WERI-Rb-1 (cell line): ENCODE results near the gene FAM78B.

Experiments used
- DNase-seq: peaks from one replicate; pipeline ENCODE4 v3.0.0-alpha.2; 2020
- H3K27ac ChIP-seq: fragments of 250-450 bp; sonication (Bioruptor Pico); 2 replicates; pipeline ENCODE4 v1.5.1; 2020; ENCODE audit warnings: mild to moderate bottlenecking, moderate library complexity
- H3K27me3 ChIP-seq: fragments of 250-450 bp; sonication (Bioruptor Pico); 2 replicates; pipeline ENCODE4 v1.5.1; 2021; ENCODE audit warnings: mild to moderate bottlenecking, low read depth, moderate library complexity; ENCODE audit not compliant: insufficient read depth, severe bottlenecking
- H3K36me3 ChIP-seq: fragments of 250-450 bp; sonication (Bioruptor Pico); 2 replicates; pipeline ENCODE4 v1.5.1; 2020; ENCODE audit warnings: mild to moderate bottlenecking, moderate library complexity
- H3K4me3 ChIP-seq: 2 replicates; pipeline ENCODE4 v1.5.1; 2011; ENCODE audit warnings: low read depth, mild to moderate bottlenecking, control low read depth, low read length
- H3K9me3 ChIP-seq: fragments of 250-450 bp; sonication (Bioruptor Pico); 2 replicates; pipeline ENCODE4 v1.5.1; 2021; ENCODE audit warnings: mild to moderate bottlenecking, moderate library complexity; ENCODE audit not compliant: severe bottlenecking
- CTCF ChIP-seq: IDR thresholded peaks from 2 replicates; pipeline ENCODE4 v1.5.1; 2011; ENCODE audit warnings: low read depth, mild to moderate bottlenecking, control low read depth, inconsistent platforms, low read length

Gene FAM78B

DNA sequence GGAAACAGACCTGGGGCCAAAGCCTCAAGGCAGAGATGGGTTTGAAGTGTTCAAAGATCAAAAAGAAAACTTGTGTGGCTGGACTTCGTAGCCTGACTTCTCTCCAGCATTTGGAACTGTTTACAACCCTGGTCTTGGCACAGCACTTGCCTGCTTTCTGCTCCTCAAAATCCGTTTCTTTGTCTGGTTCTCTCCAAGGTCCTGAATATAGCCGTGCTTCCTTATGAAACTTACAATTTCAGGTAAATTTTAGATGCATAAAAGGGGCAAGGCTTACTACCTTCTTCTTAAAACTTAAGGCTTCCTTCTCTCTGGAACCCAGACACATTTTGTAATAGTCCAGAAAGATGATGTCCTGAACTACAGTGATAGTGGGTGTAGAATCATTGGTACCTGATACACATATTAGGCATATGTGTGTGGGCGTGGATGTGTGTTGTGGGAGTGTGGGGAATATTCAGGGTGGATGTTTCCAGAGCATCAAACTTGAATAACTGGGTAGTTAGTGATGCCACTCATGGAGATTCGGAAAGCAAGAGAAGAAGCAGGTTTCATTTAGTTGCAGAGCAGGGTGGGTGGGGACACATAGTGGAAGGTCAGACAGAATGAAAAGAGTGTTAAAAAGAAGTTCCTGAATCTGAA, 26.4 kb upstream of the FAM78B start:
- DNase-seq = no peak
- Histone ChIP-seq H3K27me3 (no peaks in the 10 kb centered on the region), H3K9me3 (no peaks in the 10 kb centered on the region), H3K27ac (no peak overlapping the region), H3K4me3 (no peak overlapping the region), H3K36me3 (no peaks in the 10 kb centered on the region)
- no peak for TF ChIP-seq CTCF

DNA sequence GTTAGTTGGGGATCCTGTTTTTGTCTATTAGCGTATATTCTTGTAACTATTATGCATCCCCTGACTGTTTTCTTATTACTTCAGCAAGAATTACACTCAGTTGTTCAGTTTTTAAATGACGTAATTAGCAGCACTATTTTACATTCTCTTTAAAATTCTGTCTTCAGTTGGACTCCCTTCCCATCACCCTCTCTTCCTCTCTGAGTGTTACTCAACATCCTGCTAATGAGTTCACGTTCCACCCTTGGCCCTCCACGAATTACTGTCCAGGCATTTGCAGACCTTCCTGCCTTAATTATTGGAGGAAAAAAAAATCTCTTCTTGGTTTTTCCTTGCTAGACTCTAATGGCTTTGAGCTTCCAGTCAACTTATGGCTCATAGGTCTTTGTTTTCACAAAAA, 23.6 kb upstream of the FAM78B start:
- Histone ChIP-seq H3K27me3 (no peaks in the 10 kb centered on the region), H3K36me3 (no peaks in the 10 kb centered on the region), H3K4me3 (no peak overlapping the region), H3K9me3 (no peaks in the 10 kb centered on the region), H3K27ac (no peak overlapping the region)
- TF ChIP-seq CTCF = no peak
- DNase-seq = no peak

GRCh38 chr1:166189126-166189525, 22.3 kb upstream of the FAM78B start:
- no peak for DNase-seq
- no peak for TF ChIP-seq CTCF

DNA sequence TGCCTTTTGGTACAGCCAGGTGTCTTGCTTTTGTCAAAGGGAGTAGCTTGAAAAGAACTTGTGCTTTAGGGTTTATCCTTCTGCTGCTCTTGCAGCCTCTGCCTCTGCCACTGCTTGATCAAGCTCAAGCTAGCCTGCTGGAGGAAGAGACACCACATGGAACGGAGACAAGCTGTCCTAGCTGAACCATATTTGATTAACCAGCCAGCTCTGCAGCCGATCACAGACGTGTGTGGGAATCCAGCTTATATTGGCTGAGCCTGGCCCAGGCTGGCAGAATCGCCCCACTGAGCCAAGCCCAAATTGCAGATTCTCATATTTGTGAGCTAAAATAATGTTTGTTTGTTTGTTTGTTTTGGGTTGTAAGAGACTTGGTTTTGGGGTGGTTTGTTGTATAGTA, 18.7 kb upstream of the FAM78B start:
- H3K4me3 ChIP-seq = no peak overlapping the region
- H3K27ac ChIP-seq = no peak overlapping the region
- no peaks in the 10 kb centered on the region for H3K9me3 ChIP-seq
- H3K27me3 ChIP-seq = no peaks in the 10 kb centered on the region
- no peak for TF ChIP-seq CTCF
- DNase-seq = no peak
- H3K36me3 ChIP-seq = no peaks in the 10 kb centered on the region

More at GRCh38 chr1:166189126-166189525, 22.3 kb upstream of the FAM78B start:
- H3K36me3 ChIP-seq = no peaks in the 10 kb centered on the region
- H3K27ac ChIP-seq = no peak overlapping the region
- H3K4me3 ChIP-seq = no peak overlapping the region
- H3K9me3 ChIP-seq = no peaks in the 10 kb centered on the region
- H3K27me3 ChIP-seq = no peaks in the 10 kb centered on the region

- no peak for DNase-seq
- no peaks in the 10 kb centered on the region for H3K27me3 ChIP-seq
- no peak overlapping the region for H3K4me3 ChIP-seq
- H3K27ac ChIP-seq = no peak overlapping the region
- H3K9me3 ChIP-seq = no peaks in the 10 kb centered on the region
- TF ChIP-seq CTCF = no peak
- H3K36me3 ChIP-seq = no peaks in the 10 kb centered on the region
Measured at GRCh38 chr1:166184897-166185296, 18.1 kb upstream of the FAM78B start.

- no peak for DNase-seq
- Histone ChIP-seq H3K27ac (no peak overlapping the region), H3K4me3 (no peak overlapping the region), H3K9me3 (no peaks in the 10 kb centered on the region), H3K27me3 (no peaks in the 10 kb centered on the region), H3K36me3 (no peaks in the 10 kb centered on the region)
- TF ChIP-seq CTCF = no peak
Measured at GRCh38 chr1:166184012-166184411, 17.2 kb upstream of the FAM78B start.
